DND-41 (cell line): ENCODE results near the gene MXI1.

Experiments used
- ATAC-seq: fragments of 200-7000 bp; cut with Tn5 transposase; 3 replicates; pipeline ENCODE4 v1.9.1; 2021; ENCODE audit warnings: low read depth; ENCODE audit not compliant: insufficient read depth
- DNase-seq: peaks from one replicate; pipeline ENCODE4 v3.0.0-alpha.2; 2020
- H2AFZ ChIP-seq: 2 replicates; pipeline ENCODE4 v1.6.0; 2012; ENCODE audit warnings: low read depth, low read length
- H3K27ac ChIP-seq: 2 replicates; pipeline ENCODE4 v1.5.1; 2012; ENCODE audit warnings: low read length, inconsistent platforms
- H3K27me3 ChIP-seq: fragments of 200-600 bp; sonication (generic); 2 replicates; pipeline ENCODE4 v1.6.0; 2012; ENCODE audit warnings: low read length, mild to moderate bottlenecking, inconsistent platforms; ENCODE audit not compliant: insufficient read depth, poor library complexity
- H3K36me3 ChIP-seq: 2 replicates; pipeline ENCODE4 v1.5.1; 2012; ENCODE audit warnings: low read length, inconsistent platforms; ENCODE audit not compliant: insufficient read depth
- H3K4me1 ChIP-seq: 2 replicates; pipeline ENCODE4 v1.5.1; 2012; ENCODE audit warnings: mild to moderate bottlenecking, low read length; ENCODE audit not compliant: insufficient read depth
- H3K4me2 ChIP-seq: 2 replicates; pipeline ENCODE4 v1.6.0; 2012; ENCODE audit warnings: mild to moderate bottlenecking, moderate library complexity, low read length, inconsistent platforms; ENCODE audit not compliant: insufficient read depth
- H3K4me3 ChIP-seq, 2 experiments: fragments of 200-600 bp in 1 of 2; shearing (Covaris generic) in 1 of 2; 2 replicates each; pipeline ENCODE4 v1.5.1; 2012 to 2016; ENCODE audit warnings: inconsistent platforms in 2 of 2, low read length in 2 of 2, mild to moderate bottlenecking in 2 of 2, low read depth in 1 of 2, moderate library complexity in 1 of 2
- H3K79me2 ChIP-seq: 2 replicates; pipeline ENCODE4 v1.6.0; 2012; ENCODE audit warnings: low read length, inconsistent platforms; ENCODE audit not compliant: insufficient read depth
- H3K9ac ChIP-seq: 2 replicates; pipeline ENCODE4 v1.6.0; 2012; ENCODE audit warnings: low read depth, mild to moderate bottlenecking, inconsistent platforms, low read length, moderate library complexity
- H3K9me3 ChIP-seq: 2 replicates; pipeline ENCODE4 v1.5.1; 2012; ENCODE audit warnings: low read length, moderate library complexity, mild to moderate bottlenecking, inconsistent platforms; ENCODE audit not compliant: insufficient read depth, severe bottlenecking
- H4K20me1 ChIP-seq: 2 replicates; pipeline ENCODE4 v1.6.0; 2012; ENCODE audit warnings: low read length; ENCODE audit not compliant: insufficient read depth
- EZH2 ChIP-seq: IDR thresholded peaks from 3 replicates; pipeline ENCODE4 v1.6.1; 2012; ENCODE audit warnings: borderline replicate concordance, low read depth, mild to moderate bottlenecking, moderate library complexity, low read length, inconsistent platforms; ENCODE audit not compliant: severe bottlenecking
- TF ChIP-seq, protein P1 (sequence below): IDR thresholded peaks from 2 replicates; pipeline ENCODE4 v1.5.1; 2012; ENCODE audit warnings: borderline replicate concordance, low read length, moderate library complexity, mild to moderate bottlenecking; ENCODE audit not compliant: poor library complexity, severe bottlenecking; ENCODE audit errors: extremely low read depth

MXI1 gene

DNA sequence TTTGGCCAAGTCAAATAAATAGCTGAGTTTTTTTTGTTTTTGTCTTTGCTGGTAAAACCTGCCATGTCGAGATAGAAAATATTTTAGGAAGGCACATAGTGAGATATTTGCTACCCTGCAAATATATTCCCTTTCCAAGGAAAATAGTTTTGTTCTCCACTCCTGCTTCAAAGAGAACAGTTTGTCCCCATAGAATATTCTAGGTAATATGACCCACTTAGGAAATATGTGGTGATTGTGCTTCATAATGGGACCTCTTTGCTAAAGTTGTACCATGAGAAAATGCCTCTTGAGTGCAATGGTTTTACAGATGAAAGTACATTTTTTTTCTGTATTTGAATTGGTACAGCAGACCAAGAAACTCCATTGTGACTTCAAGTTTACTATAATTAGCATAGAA is 55.8 kb downstream of the MXI1 start:
- TF ChIP-seq, protein P1, sequence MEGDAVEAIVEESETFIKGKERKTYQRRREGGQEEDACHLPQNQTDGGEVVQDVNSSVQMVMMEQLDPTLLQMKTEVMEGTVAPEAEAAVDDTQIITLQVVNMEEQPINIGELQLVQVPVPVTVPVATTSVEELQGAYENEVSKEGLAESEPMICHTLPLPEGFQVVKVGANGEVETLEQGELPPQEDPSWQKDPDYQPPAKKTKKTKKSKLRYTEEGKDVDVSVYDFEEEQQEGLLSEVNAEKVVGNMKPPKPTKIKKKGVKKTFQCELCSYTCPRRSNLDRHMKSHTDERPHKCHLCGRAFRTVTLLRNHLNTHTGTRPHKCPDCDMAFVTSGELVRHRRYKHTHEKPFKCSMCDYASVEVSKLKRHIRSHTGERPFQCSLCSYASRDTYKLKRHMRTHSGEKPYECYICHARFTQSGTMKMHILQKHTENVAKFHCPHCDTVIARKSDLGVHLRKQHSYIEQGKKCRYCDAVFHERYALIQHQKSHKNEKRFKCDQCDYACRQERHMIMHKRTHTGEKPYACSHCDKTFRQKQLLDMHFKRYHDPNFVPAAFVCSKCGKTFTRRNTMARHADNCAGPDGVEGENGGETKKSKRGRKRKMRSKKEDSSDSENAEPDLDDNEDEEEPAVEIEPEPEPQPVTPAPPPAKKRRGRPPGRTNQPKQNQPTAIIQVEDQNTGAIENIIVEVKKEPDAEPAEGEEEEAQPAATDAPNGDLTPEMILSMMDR = no peak
- TF ChIP-seq EZH2 = no peak
- H4K20me1 ChIP-seq = no peaks in the 10 kb centered on the region
- ATAC-seq (no peak), DNase-seq (no peak)
- no peaks in the 10 kb centered on the region for H3K36me3 ChIP-seq
- no peak overlapping the region for H3K27ac ChIP-seq
- H3K9me3 ChIP-seq = no peaks in the 10 kb centered on the region
- no peaks in the 10 kb centered on the region for H3K79me2 ChIP-seq
- H3K4me1 ChIP-seq = no peaks in the 10 kb centered on the region
- H3K4me3 ChIP-seq = no peak overlapping the region
- H3K4me2 ChIP-seq = no peak overlapping the region
- H2AFZ ChIP-seq = no peak overlapping the region
- H3K27me3 ChIP-seq = no peaks in the 10 kb centered on the region
- H3K9ac ChIP-seq = no peak overlapping the region

- H3K79me2 ChIP-seq = no peaks in the 10 kb centered on the region
- ATAC-seq = no peak
- H3K4me1 ChIP-seq = no peaks in the 10 kb centered on the region
- H3K9ac ChIP-seq = no peak overlapping the region
- no peak overlapping the region for H2AFZ ChIP-seq
- H3K9me3 ChIP-seq = no peaks in the 10 kb centered on the region
- no peaks in the 10 kb centered on the region for H3K36me3 ChIP-seq
- H3K4me2 ChIP-seq = no peak overlapping the region
- H4K20me1 ChIP-seq = no peaks in the 10 kb centered on the region
- no peaks in the 10 kb centered on the region for H3K27me3 ChIP-seq
- no peak overlapping the region for H3K4me3 ChIP-seq
- no peak overlapping the region for H3K27ac ChIP-seq
- no peak for DNase-seq
- TF ChIP-seq EZH2 = no peak
- TF ChIP-seq, protein P1 = no peak
Measured at GRCh38 chr10:110265573-110266193, 58.3 kb downstream of the MXI1 start.

- Histone ChIP-seq H4K20me1 (no peaks in the 10 kb centered on the region), H3K27me3 (no peaks in the 10 kb centered on the region), H3K79me2 (no peaks in the 10 kb centered on the region), H3K9me3 (no peaks in the 10 kb centered on the region), H3K27ac (no peak overlapping the region), H2AFZ (no peak overlapping the region), H3K4me1 (no peaks in the 10 kb centered on the region), H3K4me3 (no peak overlapping the region), H3K9ac (no peak overlapping the region), H3K4me2 (no peak overlapping the region), H3K36me3 (no peaks in the 10 kb centered on the region)
- no peak for DNase-seq
- TF ChIP-seq, protein P1 = no peak
- no peak for TF ChIP-seq EZH2
- no peak for ATAC-seq
Measured at GRCh38 chr10:110267276-110267675, 59.9 kb downstream of the MXI1 start.

DNA sequence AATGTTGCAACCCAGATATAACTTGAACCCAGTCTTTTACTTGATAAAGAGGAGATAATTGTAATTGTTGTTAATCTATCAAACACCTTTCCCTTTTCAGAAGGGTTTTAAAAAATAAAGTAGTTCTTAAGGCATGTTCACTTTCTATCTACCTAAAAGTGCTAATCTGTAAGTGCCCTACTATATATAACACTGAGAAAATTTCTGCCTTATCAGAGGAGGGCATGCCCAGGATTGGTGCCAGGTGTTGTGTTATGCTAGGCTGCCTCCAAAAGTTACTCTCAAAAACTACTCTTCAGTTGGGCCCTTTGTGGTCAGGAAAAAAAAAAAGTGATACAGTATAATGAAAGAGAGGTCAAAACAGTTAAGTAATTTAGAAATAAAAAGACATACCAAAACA is 61.0 kb downstream of the MXI1 start:
- no peaks in the 10 kb centered on the region for H3K4me1 ChIP-seq
- H4K20me1 ChIP-seq = no peaks in the 10 kb centered on the region
- no peak for TF ChIP-seq EZH2
- TF ChIP-seq, protein P1 = no peak
- H3K27me3 ChIP-seq = no peaks in the 10 kb centered on the region
- no peaks in the 10 kb centered on the region for H3K36me3 ChIP-seq
- DNase-seq = no peak
- H3K9me3 ChIP-seq = no peaks in the 10 kb centered on the region
- H3K79me2 ChIP-seq = no peaks in the 10 kb centered on the region
- H2AFZ ChIP-seq = no peak overlapping the region
- no peak for ATAC-seq
- H3K4me3 ChIP-seq = no peak overlapping the region
- no peak overlapping the region for H3K9ac ChIP-seq
- no peak overlapping the region for H3K27ac ChIP-seq
- no peak overlapping the region for H3K4me2 ChIP-seq
